Measurements from ENCODE around the gene GNA14. TPM values are rescaled to one million over a fixed set of nuclear protein-coding genes. Genes with fewer than 3 reads are reported as not detected.
"Not testable (repeated sequence)": the region's sequence is repeated elsewhere in the genome, so short reads cannot be mapped to it uniquely, and the experiment has no call there.

The GNA14 gene
- total and polyA plus RNA-seq, 2 donors (not counting 3 experiments of a cell fraction or from before 2014, with no cell fraction given), result 2.1 to 3.3 TPM

GRCh38 chr9:77687737-77688136 is 39.6 kb upstream of the GNA14 start:
- H3K4me1 ChIP-seq (ENCODE audit: control insufficient read depth, extremely low read depth, insufficient read depth, low read length); H3K4me3 ChIP-seq (replicated peaks in 1 of 3; ENCODE audit: insufficient read depth in 1 of 3, low read depth in 1 of 3, low read length in 3 of 3); DNase-seq (ENCODE audit: low read depth, low spot score); H3K9me3 ChIP-seq (replicated peaks; ENCODE audit: control insufficient read depth, insufficient read depth, low read length); H3K9me1 ChIP-seq (replicated peaks; ENCODE audit: control insufficient read depth, extremely low read depth, insufficient read depth, low read length); H4K20me1 ChIP-seq (replicated peaks; ENCODE audit: control insufficient read depth, extremely low read depth, insufficient read depth, low read length); FAIRE-seq; H3K27ac ChIP-seq (ENCODE audit: insufficient read depth, low read depth, low read length); dilution Hi-C loops (cut with MboI; ENCODE audit: extremely low pct_ligation_motif_present, low sequenced_read_pairs); H3K36me3 ChIP-seq (ENCODE audit: control insufficient read depth in 2 of 2, extremely low read depth in 1 of 2, insufficient read depth in 2 of 2, low read length in 2 of 2); CTCF ChIA-PET; BruUV-seq (replicated peaks); H3K79me2 ChIP-seq (ENCODE audit: control insufficient read depth, insufficient read depth, low read length); H3K9ac ChIP-seq (replicated peaks; ENCODE audit: extremely low read depth, insufficient read depth, low read length); intact Hi-C loops (cut with micrococcal nuclease); H2AFZ ChIP-seq (ENCODE audit: low read depth, low read length); H3K27me3 ChIP-seq (ENCODE audit: control insufficient read depth in 2 of 2, insufficient read depth in 2 of 2, low read length in 2 of 2); POLR2A ChIA-PET; H3K4me2 ChIP-seq (ENCODE audit: insufficient read depth, low read length): not testable (repeated sequence)

- Histone ChIP-seq H3K9me3 (replicated peaks; ENCODE audit: control insufficient read depth, insufficient read depth, low read length) (no peaks in the 10 kb centered on the region), H3K9ac (replicated peaks; ENCODE audit: extremely low read depth, insufficient read depth, low read length) (no peak overlapping the region), H3K4me1 (ENCODE audit: control insufficient read depth, extremely low read depth, insufficient read depth, low read length) (no peaks in the 10 kb centered on the region), H3K27me3 (ENCODE audit: control insufficient read depth in 2 of 2, insufficient read depth in 2 of 2, low read length in 2 of 2) (no peaks in the 10 kb centered on the region), H3K4me3 (replicated peaks in 1 of 3; ENCODE audit: insufficient read depth in 1 of 3, low read depth in 1 of 3, low read length in 3 of 3) (no peak overlapping the region), H4K20me1 (replicated peaks; ENCODE audit: control insufficient read depth, extremely low read depth, insufficient read depth, low read length) (no peaks in the 10 kb centered on the region), H3K79me2 (ENCODE audit: control insufficient read depth, insufficient read depth, low read length) (no peaks in the 10 kb centered on the region), H3K4me2 (ENCODE audit: insufficient read depth, low read length) (no peak overlapping the region), H2AFZ (ENCODE audit: low read depth, low read length) (no peak overlapping the region), H3K27ac (ENCODE audit: insufficient read depth, low read depth, low read length) (no peak overlapping the region), H3K36me3 (ENCODE audit: control insufficient read depth in 2 of 2, extremely low read depth in 1 of 2, insufficient read depth in 2 of 2, low read length in 2 of 2) (no peaks in the 10 kb centered on the region), H3K9me1 (replicated peaks; ENCODE audit: control insufficient read depth, extremely low read depth, insufficient read depth, low read length) (no peaks in the 10 kb centered on the region)
- dilution Hi-C loops (cut with MboI; ENCODE audit: extremely low pct_ligation_motif_present, low sequenced_read_pairs), result no loop called here
- no peak for DNase-seq (ENCODE audit: low read depth, low spot score)
- no peak for TF ChIP-seq POLR2AphosphoS5 (IDR thresholded peaks at IDR 0.05; ENCODE audit: insufficient read depth, low read depth, low read length)
- TF ChIP-seq MYC (IDR thresholded peaks at IDR 0.05; ENCODE audit: low read depth, low read length), result no peak
- TF ChIP-seq MAX (IDR thresholded peaks at IDR 0.05; ENCODE audit: insufficient read depth, insufficient read length), result no peak
- TF ChIP-seq EZH2 (IDR thresholded peaks at IDR 0.05; ENCODE audit: borderline replicate concordance, low read depth, low read length, severe bottlenecking), result no peak
- no peak for TF ChIP-seq GATA2 (IDR thresholded peaks at IDR 0.05; ENCODE audit: insufficient read depth, insufficient read length, low read depth, low read length)
- TF ChIP-seq POLR2A (IDR thresholded peaks at IDR 0.05; ENCODE audit: low read depth, low read length), result no peak
- no peak for TF ChIP-seq JUN (IDR thresholded peaks at IDR 0.05; ENCODE audit: borderline replicate concordance, insufficient read depth, insufficient read length, low read depth)
- no peak for TF ChIP-seq FOS (IDR thresholded peaks at IDR 0.05; ENCODE audit: borderline replicate concordance, insufficient read depth, low read length)
- no peak for TF ChIP-seq CTCF (IDR thresholded peaks at IDR 0.05; ENCODE audit: extremely low read depth in 1 of 2, insufficient read depth in 1 of 2, low read depth in 1 of 2, low read length in 2 of 2)
- no peak for FAIRE-seq
- BruUV-seq (replicated peaks), result no TSS peak
- ChIA-PET POLR2A (no interaction called here), CTCF (no interaction called here)
- intact Hi-C loops (cut with micrococcal nuclease), result no loop called here
These were observed 32.5 kb upstream of the GNA14 start for GRCh38 chr9:77680581-77680980.
